Measurements from ENCODE around the gene XDH.

The XDH gene

GRCh38 chr2:31341351-31341750, 73.2 kb downstream of the XDH start:
- DNase-seq (ENCODE audit: low read depth in 1 of 2, low spot score in 1 of 2) = no peak
- Histone ChIP-seq H3K27ac (replicated peaks) (no peak overlapping the region), H3K4me3 (replicated peaks; ENCODE audit: insufficient read depth, low read length) (no peak overlapping the region), H3K27me3 (ENCODE audit: insufficient read depth, poor library complexity, severe bottlenecking) (no peaks in the 10 kb centered on the region)
- no peak for TF ChIP-seq POLR2AphosphoS5 (IDR thresholded peaks at IDR 0.05; ENCODE audit: low read depth)
- TF ChIP-seq SPI1 (IDR thresholded peaks at IDR 0.05; ENCODE audit: borderline replicate concordance, low read depth) = no peak
- no peak for TF ChIP-seq GABPA (IDR thresholded peaks at IDR 0.05; ENCODE audit: low read depth)
- no peak for TF ChIP-seq CTCF (IDR thresholded peaks at IDR 0.05; ENCODE audit: insufficient read depth, low read length)
- TF ChIP-seq REST (IDR thresholded peaks at IDR 0.05; ENCODE audit: insufficient replicate concordance, low read depth) = no peak

GRCh38 chr2:31339696-31340095, 74.8 kb downstream of the XDH start:
- no peak for TF ChIP-seq GABPA (IDR thresholded peaks at IDR 0.05; ENCODE audit: low read depth)
- no peak for TF ChIP-seq SPI1 (IDR thresholded peaks at IDR 0.05; ENCODE audit: borderline replicate concordance, low read depth)
- no peak for TF ChIP-seq CTCF (IDR thresholded peaks at IDR 0.05; ENCODE audit: insufficient read depth, low read length)
- no peak for TF ChIP-seq REST (IDR thresholded peaks at IDR 0.05; ENCODE audit: insufficient replicate concordance, low read depth)
- TF ChIP-seq POLR2AphosphoS5 (IDR thresholded peaks at IDR 0.05; ENCODE audit: low read depth) = no peak
- Histone ChIP-seq H3K27me3 (ENCODE audit: insufficient read depth, poor library complexity, severe bottlenecking) (no peaks in the 10 kb centered on the region), H3K4me3 (replicated peaks; ENCODE audit: insufficient read depth, low read length) (no peak overlapping the region), H3K27ac (replicated peaks) (no peak overlapping the region)
- no peak for DNase-seq (ENCODE audit: low read depth in 1 of 2, low spot score in 1 of 2)

- H3K4me3 ChIP-seq (replicated peaks; ENCODE audit: insufficient read depth, low read length) = no peak overlapping the region
- no peak overlapping the region for H3K27ac ChIP-seq (replicated peaks)
- no peak for DNase-seq (ENCODE audit: low read depth in 1 of 2, low spot score in 1 of 2)
- no peaks in the 10 kb centered on the region for H3K27me3 ChIP-seq (ENCODE audit: insufficient read depth, poor library complexity, severe bottlenecking)
- no peak for TF ChIP-seq CTCF (IDR thresholded peaks at IDR 0.05; ENCODE audit: insufficient read depth, low read length)
- TF ChIP-seq POLR2AphosphoS5 (IDR thresholded peaks at IDR 0.05; ENCODE audit: low read depth) = no peak
- TF ChIP-seq GABPA (IDR thresholded peaks at IDR 0.05; ENCODE audit: low read depth) = no peak
- TF ChIP-seq SPI1 (IDR thresholded peaks at IDR 0.05; ENCODE audit: borderline replicate concordance, low read depth) = no peak
- TF ChIP-seq REST (IDR thresholded peaks at IDR 0.05; ENCODE audit: insufficient replicate concordance, low read depth) = no peak
Measured at GRCh38 chr2:31337860-31338259, 76.7 kb downstream of the XDH start.

Measured in HL-60 (cell line).